GM12878 (cell line): ENCODE measurements around the gene ZDHHC5. TPM values are rescaled to one million over a fixed set of nuclear protein-coding genes. Genes with fewer than 3 reads are reported as not detected.

Experiments used
- ATAC-seq: fragments of 200-7000 bp; cut with Tn5 transposase; 3 replicates; pipeline ENCODE4 v1.9.1; 2020; ENCODE audit warnings: mild to moderate bottlenecking, moderate library complexity
- BruUV-seq: library from RNA; stranded (reverse); fragments of 400-500 nt; replicated peaks from 2 replicates; lab custom pipeline; 2021; lab: Mats Ljungman, UMichigan
- CTCF ChIA-PET: fragments of 300-600 bp; sonication (Branson Sonifier 250); formaldehyde crosslinking; extraction: SDS; loops from one replicate; lab custom pipeline; 2021; ENCODE audit warnings: inconsistent platforms; lab: Yijun Ruan, JAX
- POLR2A ChIA-PET: fragments of 350-600 bp; formaldehyde crosslinking; extraction: SDS; loops from one replicate; lab custom pipeline; 2021; ENCODE audit warnings: inconsistent platforms; lab: Charles Lee
- RAD21 ChIA-PET: fragments of 300-600 bp; sonication (Branson Sonifier 250); formaldehyde crosslinking; loops from one replicate; lab custom pipeline; 2023; ENCODE audit warnings: antibody characterized with exemption; ENCODE audit not compliant: unreplicated experiment; lab: Charles Lee
- SMC1A ChIA-PET: fragments of 300-600 bp; sonication (Branson Sonifier 250); formaldehyde crosslinking; loops from one replicate; lab custom pipeline; 2023; ENCODE audit not compliant: unreplicated experiment, uncharacterized antibody; lab: Charles Lee
- DNase-seq: peaks from one replicate; pipeline ENCODE4 v3.0.0-alpha.2; 2011; ENCODE audit warnings: low read depth, low spot score
- FAIRE-seq: peaks from 3 replicates; lab custom pipeline; 2011; peaks lifted over from hg19 to GRCh38; lab: Jason Lieb, UNC
- H2AFZ ChIP-seq: 2 replicates; pipeline ENCODE4 v1.6.0; 2011; ENCODE audit warnings: low read depth, low read length, control low read depth; ENCODE audit not compliant: control insufficient read depth
- H3K27ac ChIP-seq: 2 replicates; pipeline ENCODE4 v1.5.1; 2011; ENCODE audit warnings: control low read depth; ENCODE audit not compliant: control insufficient read depth, insufficient read depth
- H3K27me3 ChIP-seq, 2 experiments: replicated peaks in 1 of 2; 2 replicates each; pipeline versions ENCODE4 v1.6.0 to v1.6.1; 2011; ENCODE audit warnings: low read length in 1 of 2; ENCODE audit not compliant: control insufficient read depth in 2 of 2, insufficient read depth in 2 of 2
- H3K36me3 ChIP-seq, 2 experiments: 2 replicates each; pipeline ENCODE4 v1.5.1; 2011; ENCODE audit warnings: low read length in 1 of 2; ENCODE audit not compliant: control insufficient read depth in 2 of 2, insufficient read depth in 2 of 2
- H3K4me1 ChIP-seq: 2 replicates; pipeline ENCODE4 v1.6.1; 2011; ENCODE audit warnings: mild to moderate bottlenecking, low read length, moderate library complexity, mixed read lengths; ENCODE audit not compliant: control insufficient read depth, insufficient read depth
- H3K4me2 ChIP-seq: 2 replicates; pipeline ENCODE4 v1.6.0; 2011; ENCODE audit warnings: control low read depth; ENCODE audit not compliant: control insufficient read depth, insufficient read depth
- H3K4me3 ChIP-seq: fragments of 200-600 bp; sonication (generic); 2 replicates; pipeline ENCODE4 v1.5.1; 2016
- H3K79me2 ChIP-seq: 2 replicates; pipeline ENCODE4 v1.6.0; 2011; ENCODE audit warnings: low read length; ENCODE audit not compliant: control insufficient read depth, insufficient read depth
- H3K9ac ChIP-seq: 2 replicates; pipeline ENCODE4 v1.8.0; 2011; ENCODE audit warnings: low read length, control low read depth, mixed read lengths; ENCODE audit not compliant: control insufficient read depth, insufficient read depth
- H3K9me3 ChIP-seq: replicated peaks from 3 replicates; pipeline ENCODE4 v1.5.1; 2011; ENCODE audit warnings: mild to moderate bottlenecking, low read length; ENCODE audit not compliant: control insufficient read depth, insufficient read depth
- H4K20me1 ChIP-seq: 2 replicates; pipeline ENCODE4 v1.6.0; 2011; ENCODE audit not compliant: control insufficient read depth, insufficient read depth
- CBX5 ChIP-seq: sonication (generic); IDR thresholded peaks from 2 replicates; pipeline ENCODE4 v1.6.1; 2016; ENCODE audit warnings: low read depth, moderate library complexity, mild to moderate bottlenecking, inconsistent platforms
- DPF2 ChIP-seq: fragments of 450-650 bp; IDR thresholded peaks from 2 replicates; pipeline ENCODE4 v1.6.1; 2017; ENCODE audit warnings: mild to moderate bottlenecking
- EP300 ChIP-seq, 2 experiments: fragments of 150-350 bp in 1 of 2; IDR thresholded peaks; 2 replicates each; pipeline ENCODE4 v1.6.1; 2011 to 2012; ENCODE audit warnings: low read depth in 2 of 2, low read length in 2 of 2, borderline replicate concordance in 1 of 2, improper control_type of control experiment in 1 of 2, inconsistent platforms in 1 of 2; ENCODE audit not compliant: control insufficient read depth in 1 of 2
- ESRRA ChIP-seq: IDR thresholded peaks from 2 replicates; pipeline ENCODE4 v1.6.1; 2012; ENCODE audit warnings: mild to moderate bottlenecking, low read length, improper control_type of control experiment
- FOXM1 ChIP-seq: IDR thresholded peaks from 2 replicates; pipeline ENCODE4 v1.6.1; 2012; ENCODE audit warnings: low read depth, mild to moderate bottlenecking, inconsistent platforms, low read length, moderate library complexity
- MEF2A ChIP-seq: IDR thresholded peaks from 2 replicates; pipeline ENCODE4 v1.6.1; 2011; ENCODE audit warnings: low read depth, mild to moderate bottlenecking, low read length, moderate library complexity; ENCODE audit not compliant: insufficient read depth
- NRF1 ChIP-seq: conservative IDR thresholded peaks from 2 replicates; pipeline ENCODE4 v1.6.1; 2011; ENCODE audit warnings: mild to moderate bottlenecking, low read depth, low read length, improper control_type of control experiment
- RFX5 ChIP-seq: IDR thresholded peaks from 2 replicates; pipeline ENCODE4 v1.6.1; 2011; ENCODE audit warnings: low read depth, low read length, improper control_type of control experiment
- RUNX3 ChIP-seq: IDR thresholded peaks from 2 replicates; pipeline ENCODE4 v1.6.1; 2012; ENCODE audit warnings: low read length, inconsistent platforms
- SIX5 ChIP-seq: IDR thresholded peaks from 2 replicates; pipeline ENCODE4 v1.6.1; 2011; ENCODE audit warnings: mild to moderate bottlenecking, low read depth, low read length, moderate library complexity; ENCODE audit not compliant: severe bottlenecking
- SREBF1 ChIP-seq: IDR thresholded peaks from 2 replicates; pipeline ENCODE4 v1.6.1; 2012; ENCODE audit warnings: mild to moderate bottlenecking, low read length
- WGBS: methylation state at CpG from one replicate; pipeline ENCODE4 v1.1.6; 2016; ENCODE audit warnings: low lambda C conversion rate; ENCODE audit not compliant: insufficient replicate concordance, insufficient coverage; ENCODE audit errors: missing lambda C conversion rate; 5-methylcytosine and 5-hydroxymethylcytosine counted together
- in situ Hi-C: fragments of 300-500 bp; cut with MboI; formaldehyde crosslinking; loops from 9 replicates; pipeline ENCODE4 v1.14.3; 2018; ENCODE audit warnings: mixed read lengths
- intact Hi-C: fragments of 100-400 bp; cut with micrococcal nuclease; formaldehyde crosslinking; loops from one replicate; pipeline ENCODE4 v1.14.2; 2022; ENCODE audit not compliant: unreplicated experiment
- polyA plus RNA-seq, 11 experiments: library from polyadenylated mRNA; depleted of rRNA in 4 of 11; unstranded in 6 of 11; stranded (reverse) in 5 of 11; fragments of >200 nt; fragmentation: Nextera tagmentation in 4 of 11; fragmentation: Illumina TruSeq in 1 of 11; extraction: Ambion mirVana in 4 of 11; extraction: Trizol in 1 of 11; gene quantifications; 1 replicate in 1 of 11; 2 replicates in 10 of 11; pipeline versions ENCODE4 v1.2.1 to v1.2.3, GENCODE V29; 2011 to 2016; ENCODE audit warnings: inconsistent platforms in 2 of 11, missing spikeins in 2 of 11, low read depth in 1 of 11
- total RNA-seq, 4 experiments: library from RNA; depleted of rRNA in 3 of 4; stranded (reverse); fragments of >200 nt in 3 of 4; fragmentation: Illumina TruSeq in 1 of 4; extraction: Trizol in 1 of 4; gene quantifications; 2 replicates each; pipeline versions ENCODE4 v1.2.1 to v1.2.3, GENCODE V29; 2013 to 2021

The ZDHHC5 gene
- total and polyA plus RNA-seq, 10 of the 15 experiments (the other 5 are each of a cell fraction or from before 2014, with no cell fraction given), result 3.9 to 61.3 (median 37.6) TPM

DNA sequence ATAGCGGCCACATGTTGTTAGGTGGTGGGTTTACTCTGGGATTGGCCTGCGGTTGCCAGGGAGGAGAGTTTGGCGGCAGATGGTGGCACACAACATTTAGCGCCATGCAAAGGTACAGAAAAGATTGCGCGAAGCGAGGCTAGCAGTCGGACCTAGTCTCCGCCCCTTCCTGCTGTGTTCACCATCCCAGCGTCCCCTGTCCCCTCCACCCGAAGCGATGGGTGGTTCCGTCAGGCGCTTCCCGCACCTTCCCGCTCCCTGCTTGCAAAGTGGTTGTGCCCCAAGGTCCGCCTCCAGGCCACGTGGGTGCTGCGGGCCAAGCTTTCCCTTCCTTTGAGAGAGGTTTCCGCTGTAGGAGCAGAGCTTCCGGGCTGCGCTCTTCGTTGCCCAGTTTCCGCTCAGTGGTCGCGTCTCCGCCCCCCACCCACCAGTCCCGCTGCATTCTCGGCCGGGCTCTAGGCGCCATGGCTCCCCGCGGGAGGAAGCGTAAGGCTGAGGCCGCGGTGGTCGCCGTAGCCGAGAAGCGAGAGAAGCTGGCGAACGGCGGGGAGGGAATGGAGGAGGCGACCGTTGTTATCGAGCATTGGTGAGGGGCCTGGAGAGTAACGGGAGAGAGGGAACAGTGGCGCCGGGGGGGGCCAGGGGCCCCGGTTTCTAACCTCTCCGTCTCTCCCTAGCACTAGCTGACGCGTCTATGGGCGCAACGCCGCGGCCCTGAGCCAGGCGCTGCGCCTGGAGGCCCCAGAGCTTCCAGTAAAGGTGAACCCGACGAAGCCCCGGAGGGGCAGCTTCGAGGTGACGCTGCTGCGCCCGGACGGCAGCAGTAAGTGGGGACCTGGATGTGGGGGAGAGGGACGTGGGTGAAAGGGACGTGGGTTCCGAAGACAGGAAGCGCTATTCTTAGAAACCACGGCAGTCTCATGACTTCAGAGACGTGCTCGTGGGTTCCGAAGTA, 73.5 kb downstream of the ZDHHC5 start, which contains the start of gene SELENOH (continued):
- TF ChIP-seq EP300 (IDR thresholded peaks at IDR 0.05; ENCODE audit: borderline replicate concordance in 1 of 2, control insufficient read depth in 1 of 2, low read depth in 2 of 2, low read length in 2 of 2), result peak in 1 of 2 experiments; percentile 51; a peak in 1 of 4 replicates
- peak; percentile 44; the same call in 1 of the 2 replicates for TF ChIP-seq FOXM1
- TF ChIP-seq DPF2, result 0 out of 2 replicates have a peak, but pooled peaks have one; percentile 55
- TF ChIP-seq ESRRA, result peak; percentile 90; the same call in 1 of the 2 replicates
- TF ChIP-seq SREBF1, result peak; percentile 93
- TF ChIP-seq NRF1, result no peak; the same call in 1 of the 2 replicates
- peak; percentile 72 for TF ChIP-seq SIX5
- TF ChIP-seq RFX5, result peak; percentile 89
- peak; percentile 83 for TF ChIP-seq MEF2A

DNA sequence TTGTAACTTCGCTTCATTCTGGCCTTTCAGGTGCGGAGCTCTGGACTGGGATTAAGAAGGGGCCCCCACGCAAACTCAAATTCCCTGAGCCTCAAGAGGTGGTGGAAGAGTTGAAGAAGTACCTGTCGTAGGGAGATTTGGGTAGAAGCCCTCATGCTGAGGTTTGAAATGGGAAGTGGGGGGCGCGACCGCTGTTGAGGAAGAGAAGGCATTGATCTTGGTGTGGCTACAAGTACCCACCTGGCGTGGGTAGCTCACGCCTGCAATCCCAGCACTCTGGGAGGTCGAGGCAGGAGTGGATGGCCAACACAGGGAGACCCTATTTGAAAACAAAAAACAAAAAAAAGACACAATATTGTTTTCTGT, 74.2 kb downstream of the ZDHHC5 start:
- in situ Hi-C loops (no loop called here), intact Hi-C loops (loop anchor here (2.0 kb wide), 1 partner anchor 19 kb away; the partner anchor contains the start of gene CTNND1)
- Histone ChIP-seq H3K79me2 (peaks cover 21% of the 10 kb centered on the region), H3K27ac (peak overlapping the region; percentile 96), H3K9me3 (no peaks in the 10 kb centered on the region), H3K27me3 (no peaks in the 10 kb centered on the region), H4K20me1 (no peaks in the 10 kb centered on the region), H2AFZ (no peak overlapping the region; the same call in 1 of the 2 replicates), H3K9ac (peak overlapping the region; percentile 98), H3K4me1 (no peaks in the 10 kb centered on the region), H3K4me3 (peak overlapping the region; percentile 95), H3K36me3 (peaks cover 20 to 27% of the 10 kb centered on the region in 2 experiments), H3K4me2 (peak overlapping the region; percentile 80)
- ChIA-PET SMC1A (interaction anchor here (1.1 to 8.3 kb wide), 12 partner anchors 10 to 101 kb away, joined by 3 to 83 read pairs (median 6); partner anchors contain the start of gene BTBD18), POLR2A (interaction anchor here (0.6 to 6.4 kb wide), 14 partner anchors 10 to 263 kb away, joined by 3 to 63 read pairs (median 6); partner anchors contain the start of genes CTNND1, MED19, TMX2 and ZDHHC5), CTCF (interaction anchor here (0.7 to 12.2 kb wide), 9 partner anchors 8 to 781 kb away, joined by 3 to 227 read pairs (median 3); partner anchors contain the start of gene BTBD18), RAD21 (interaction anchor here (1.1 to 2.4 kb wide), 8 partner anchors 16 to 101 kb away, joined by 3 to 24 read pairs (median 4); partner anchors contain the start of gene MED19)
- WGBS, result 1% methylated on average over 10 of the region's 10 CpGs
- FAIRE-seq, result no peak
- DNase-seq, result no peak
- 0 out of 2 replicates have a peak, but pooled peaks have one; percentile 2 for TF ChIP-seq FOXM1
- TF ChIP-seq CBX5, result no peak
- 0 out of 2 replicates have a peak, but pooled peaks have one; percentile 10 for TF ChIP-seq RUNX3
- TSS peak; percentile 79 for BruUV-seq
- no peak for ATAC-seq
